GM10847 (cell line): ENCODE data around the gene EFNA5.

ENCODE experiments used
- POLR2A ChIP-seq: IDR thresholded peaks from 2 replicates; pipeline ENCODE4 v1.6.1; 2011; ENCODE audit not compliant: insufficient read length; ENCODE audit errors: extremely low read depth

Gene EFNA5

GRCh38 chr5:107519900-107520354 is 150.8 kb downstream of the EFNA5 start:
- no peak for TF ChIP-seq POLR2A

GRCh38 chr5:107518616-107519015 is 152.1 kb downstream of the EFNA5 start:
- TF ChIP-seq POLR2A, result no peak

- no peak for TF ChIP-seq POLR2A
These were observed 152.5 kb downstream of the EFNA5 start for GRCh38 chr5:107518190-107518589.

GRCh38 chr5:107517185-107518033 is 153.3 kb downstream of the EFNA5 start:
- TF ChIP-seq POLR2A, result no peak

GRCh38 chr5:107516452-107517184 is 154.1 kb downstream of the EFNA5 start:
- no peak for TF ChIP-seq POLR2A

DNA sequence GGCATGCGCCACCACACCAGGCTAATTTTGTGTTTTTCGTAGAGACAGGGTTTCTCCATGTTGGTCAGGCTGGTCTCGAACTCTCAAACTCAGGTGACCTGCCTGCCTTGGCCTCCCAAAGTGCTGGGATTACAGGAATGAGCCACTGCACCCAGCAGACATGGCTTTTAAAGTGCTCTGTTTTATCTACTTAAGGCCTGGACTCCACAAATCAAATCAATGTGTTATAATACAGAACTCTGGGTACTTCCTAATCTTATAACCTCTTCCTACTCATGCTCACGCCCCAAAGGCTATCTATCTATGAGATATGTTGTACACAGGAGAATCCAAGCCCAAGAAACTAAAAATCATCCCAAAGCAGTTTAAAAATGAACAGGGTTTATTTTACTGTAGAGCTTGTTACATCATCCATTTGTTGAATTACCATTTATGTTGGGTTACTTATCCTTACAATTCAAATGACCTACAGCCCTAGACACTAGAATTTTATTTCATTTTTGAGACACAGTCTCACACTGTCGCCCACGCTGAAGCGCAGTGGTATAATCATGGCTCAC is 155.1 kb downstream of the EFNA5 start:
- no peak for TF ChIP-seq POLR2A

- TF ChIP-seq POLR2A, result no peak
These were observed 156.4 kb downstream of the EFNA5 start for GRCh38 chr5:107514305-107514704.

GRCh38 chr5:107513337-107514085 is 157.2 kb downstream of the EFNA5 start:
- no peak for TF ChIP-seq POLR2A

DNA sequence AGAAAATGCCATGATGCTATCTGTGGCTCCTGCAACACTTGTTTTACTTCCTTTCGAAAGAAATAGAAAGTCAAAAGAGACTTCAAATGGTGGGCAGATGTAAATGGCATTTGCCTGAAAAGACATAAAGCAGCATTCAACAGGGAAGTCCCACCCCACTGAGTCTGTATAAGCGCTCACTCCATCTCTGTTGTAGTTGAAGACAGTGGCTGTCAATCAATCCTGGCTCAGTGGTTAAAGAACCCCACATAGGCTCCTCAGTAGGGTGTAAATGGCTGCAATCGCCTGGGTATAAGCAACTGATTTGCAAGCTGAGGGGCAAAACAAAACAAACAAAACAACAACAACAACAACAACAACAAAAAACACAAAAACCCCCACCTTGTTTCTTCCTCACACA is 158.7 kb downstream of the EFNA5 start:
- no peak for TF ChIP-seq POLR2A

DNA sequence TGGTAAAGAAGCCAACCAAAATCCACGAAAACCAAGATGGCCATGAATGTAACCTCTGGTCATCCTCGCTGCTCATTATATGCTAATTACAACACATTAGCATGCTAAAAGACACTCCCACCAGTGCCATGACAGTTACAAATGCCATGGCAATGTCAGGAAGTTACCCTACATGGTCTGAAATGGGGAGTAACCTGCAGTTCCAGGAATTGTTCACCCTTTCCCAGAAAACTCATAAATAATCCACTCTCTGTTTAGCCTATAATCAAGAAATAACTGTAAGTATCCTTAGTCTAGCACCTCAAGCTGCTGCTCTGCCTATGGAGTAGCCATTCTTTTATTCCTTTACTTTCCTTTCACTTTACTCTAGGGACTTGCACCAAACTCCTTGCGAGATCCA is 160.6 kb downstream of the EFNA5 start:
- no peak for TF ChIP-seq POLR2A

- no peak for TF ChIP-seq POLR2A
These were observed 162.6 kb downstream of the EFNA5 start for GRCh38 chr5:107508097-107508496.

DNA sequence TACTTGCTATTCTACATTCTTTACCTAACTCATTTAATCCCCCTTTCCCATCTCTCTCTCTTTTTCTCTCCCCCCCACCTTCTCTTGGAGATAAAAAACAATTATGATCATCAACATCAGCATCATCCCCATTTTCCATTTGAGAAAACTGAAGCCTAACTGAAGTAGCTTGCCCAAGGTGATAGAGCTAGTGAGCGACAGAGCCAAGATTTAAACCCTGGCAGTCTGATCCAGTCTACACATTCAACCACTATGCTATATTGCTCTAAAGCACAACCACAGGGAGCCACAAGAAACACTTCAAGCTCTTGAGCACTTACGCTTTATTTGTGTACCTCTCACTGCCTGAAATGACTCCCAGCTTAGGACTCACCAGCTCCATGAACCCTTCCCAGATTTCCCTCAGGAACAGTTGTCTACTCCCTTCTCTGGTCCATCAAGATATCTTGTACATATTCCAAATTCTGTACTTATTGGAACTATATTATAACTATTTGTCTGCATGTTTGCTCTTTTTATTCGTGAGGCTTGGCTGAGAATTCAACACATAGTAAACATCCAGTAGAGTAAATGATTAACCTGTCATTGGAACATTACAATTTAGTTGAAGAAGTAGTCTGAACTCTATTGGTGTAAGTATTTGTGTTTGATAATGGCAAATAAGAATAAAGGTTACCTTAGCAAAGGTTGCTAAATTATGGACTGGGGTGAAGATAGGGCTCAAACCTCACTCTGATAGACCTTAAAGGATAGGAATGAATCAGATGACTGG is 164.8 kb downstream of the EFNA5 start:
- no peak for TF ChIP-seq POLR2A

GRCh38 chr5:107504424-107504823 is 166.3 kb downstream of the EFNA5 start:
- no peak for TF ChIP-seq POLR2A

DNA sequence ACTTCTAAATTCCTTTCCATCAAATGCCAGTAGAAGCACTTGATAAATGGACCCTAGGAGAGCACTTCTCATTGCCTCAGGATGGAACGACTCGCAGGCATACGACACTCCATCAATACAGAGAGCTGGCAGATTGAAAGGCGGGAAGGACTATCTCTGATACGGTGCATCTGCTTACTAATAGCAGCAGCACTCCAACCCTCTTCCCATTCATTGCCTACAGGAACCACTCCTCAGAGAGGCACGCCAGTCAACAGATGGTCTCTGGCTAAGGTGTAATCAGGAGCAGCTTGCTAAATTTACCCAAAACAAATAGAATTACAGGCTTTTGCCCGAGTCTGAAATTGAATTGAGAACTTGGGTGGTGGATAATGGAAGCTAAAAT is 168.1 kb downstream of the EFNA5 start:
- TF ChIP-seq POLR2A, result no peak
